HepG2 (cell line): ENCODE measurements around the gene DAZAP1. TPM values are rescaled to one million over a fixed set of nuclear protein-coding genes. Genes with fewer than 3 reads are reported as not detected.
A peak's percentile ranks its signal among the peaks of the same experiment; 100 is the strongest.

ENCODE experiments used
- ARID5B ChIP-seq: IDR thresholded peaks from 2 replicates; pipeline ENCODE4 v1.4.0; 2020; ENCODE audit warnings: mild to moderate bottlenecking, missing genetic modification reagents
- ISX ChIP-seq: sonication (generic); formaldehyde crosslinking; conservative IDR thresholded peaks from 2 replicates; pipeline ENCODE4 v1.5.0; 2020; ENCODE audit warnings: missing genetic modification reagents
- MAZ ChIP-seq, 2 experiments: sonication (generic) in 1 of 2; formaldehyde crosslinking in 1 of 2; IDR thresholded peaks; 2 replicates each; pipeline versions ENCODE4 v1.5.0 to v1.6.1; 2012 to 2020; ENCODE audit warnings: low read depth in 2 of 2, mild to moderate bottlenecking in 2 of 2, borderline replicate concordance in 1 of 2, improper control_type of control experiment in 1 of 2, low read length in 1 of 2, missing genetic modification reagents in 1 of 2, moderate library complexity in 1 of 2
- NFE2 ChIP-seq: sonication (generic); formaldehyde crosslinking; IDR thresholded peaks from 2 replicates; pipeline ENCODE4 v1.4.0; 2020; ENCODE audit warnings: missing genetic modification reagents
- PAWR ChIP-seq: sonication (generic); formaldehyde crosslinking; IDR thresholded peaks from 2 replicates; pipeline ENCODE4 v1.4.0; 2020; ENCODE audit warnings: missing genetic modification reagents, mild to moderate bottlenecking, borderline replicate concordance
- SMAD9 ChIP-seq: sonication (generic); formaldehyde crosslinking; IDR thresholded peaks from 2 replicates; pipeline ENCODE4 v1.5.1; 2020; ENCODE audit warnings: mild to moderate bottlenecking, missing genetic modification reagents
- SMARCE1 ChIP-seq: fragments of 450-650 bp; IDR thresholded peaks from 2 replicates; pipeline ENCODE4 v1.6.1; 2017; ENCODE audit warnings: borderline replicate concordance
- SP140L ChIP-seq: sonication (generic); formaldehyde crosslinking; IDR thresholded peaks from 2 replicates; pipeline ENCODE4 v1.4.0; 2020; ENCODE audit warnings: missing genetic modification reagents, borderline replicate concordance
- THAP9 ChIP-seq: sonication (generic); formaldehyde crosslinking; IDR thresholded peaks from 2 replicates; pipeline ENCODE4; 2020; ENCODE audit warnings: missing genetic modification reagents, mild to moderate bottlenecking, borderline replicate concordance
- ZNF17 ChIP-seq: sonication (generic); formaldehyde crosslinking; IDR thresholded peaks from 2 replicates; pipeline ENCODE4 v1.5.0; 2020; ENCODE audit warnings: mild to moderate bottlenecking, missing genetic modification reagents
- ZNF234 ChIP-seq: sonication (generic); formaldehyde crosslinking; conservative IDR thresholded peaks from 2 replicates; pipeline ENCODE4 v1.5.1; 2020; ENCODE audit warnings: mild to moderate bottlenecking, missing genetic modification reagents
- ZNF264 ChIP-seq: sonication (generic); formaldehyde crosslinking; IDR thresholded peaks from 2 replicates; pipeline ENCODE4 v1.4.0; 2020; ENCODE audit warnings: missing genetic modification reagents
- ZNF343 ChIP-seq: sonication (generic); formaldehyde crosslinking; IDR thresholded peaks from 2 replicates; pipeline ENCODE4 v1.4.0; 2020; ENCODE audit warnings: mild to moderate bottlenecking, missing genetic modification reagents
- ZNF558 ChIP-seq: sonication (generic); formaldehyde crosslinking; IDR thresholded peaks from 2 replicates; pipeline ENCODE4 v1.9.0; 2022; ENCODE audit warnings: mild to moderate bottlenecking, missing genetic modification reagents, borderline replicate concordance
- ZNF782 ChIP-seq: sonication (generic); formaldehyde crosslinking; IDR thresholded peaks from 2 replicates; pipeline ENCODE4 v1.4.0; 2020; ENCODE audit warnings: missing genetic modification reagents, mild to moderate bottlenecking, borderline replicate concordance
- polyA plus RNA-seq, 8 experiments: library from polyadenylated mRNA; depleted of rRNA in 3 of 8; stranded (reverse) in 7 of 8; unstranded in 1 of 8; fragments of >200 nt; fragmentation: Illumina TruSeq in 4 of 8; extraction: Trizol in 4 of 8; gene quantifications; 2 replicates each; pipeline versions ENCODE4 v1.2.1 to v1.2.3, GENCODE V29; 2011 to 2016; ENCODE audit warnings: low read depth in 4 of 8, missing spikeins in 1 of 8, mixed read lengths in 1 of 8; ENCODE audit not compliant: insufficient read depth in 1 of 8
- total RNA-seq, 5 experiments: library from RNA; depleted of rRNA; stranded (reverse); fragments of >200 nt; fragmentation: Illumina TruSeq; extraction: Trizol; gene quantifications; 2 replicates each; pipeline ENCODE4 v1.2.3, GENCODE V29; 2016; ENCODE audit warnings: low read depth in 1 of 5
- TF ChIP-seq, protein P1 (sequence below): fragments of 450-650 bp; IDR thresholded peaks from 2 replicates; pipeline ENCODE4 v1.6.1; 2017; ENCODE audit warnings: mild to moderate bottlenecking
- TF ChIP-seq, protein P2 (sequence below): IDR thresholded peaks from 2 replicates; pipeline ENCODE4 v1.6.1; 2018; ENCODE audit warnings: missing genetic modification reagents

The DAZAP1 gene
- total and polyA plus RNA-seq, 2 of the 13 experiments (the other 11 are each of a cell fraction or from before 2014, with no cell fraction given), result 63.3 to 79.2 TPM

- TF ChIP-seq, protein P1, sequence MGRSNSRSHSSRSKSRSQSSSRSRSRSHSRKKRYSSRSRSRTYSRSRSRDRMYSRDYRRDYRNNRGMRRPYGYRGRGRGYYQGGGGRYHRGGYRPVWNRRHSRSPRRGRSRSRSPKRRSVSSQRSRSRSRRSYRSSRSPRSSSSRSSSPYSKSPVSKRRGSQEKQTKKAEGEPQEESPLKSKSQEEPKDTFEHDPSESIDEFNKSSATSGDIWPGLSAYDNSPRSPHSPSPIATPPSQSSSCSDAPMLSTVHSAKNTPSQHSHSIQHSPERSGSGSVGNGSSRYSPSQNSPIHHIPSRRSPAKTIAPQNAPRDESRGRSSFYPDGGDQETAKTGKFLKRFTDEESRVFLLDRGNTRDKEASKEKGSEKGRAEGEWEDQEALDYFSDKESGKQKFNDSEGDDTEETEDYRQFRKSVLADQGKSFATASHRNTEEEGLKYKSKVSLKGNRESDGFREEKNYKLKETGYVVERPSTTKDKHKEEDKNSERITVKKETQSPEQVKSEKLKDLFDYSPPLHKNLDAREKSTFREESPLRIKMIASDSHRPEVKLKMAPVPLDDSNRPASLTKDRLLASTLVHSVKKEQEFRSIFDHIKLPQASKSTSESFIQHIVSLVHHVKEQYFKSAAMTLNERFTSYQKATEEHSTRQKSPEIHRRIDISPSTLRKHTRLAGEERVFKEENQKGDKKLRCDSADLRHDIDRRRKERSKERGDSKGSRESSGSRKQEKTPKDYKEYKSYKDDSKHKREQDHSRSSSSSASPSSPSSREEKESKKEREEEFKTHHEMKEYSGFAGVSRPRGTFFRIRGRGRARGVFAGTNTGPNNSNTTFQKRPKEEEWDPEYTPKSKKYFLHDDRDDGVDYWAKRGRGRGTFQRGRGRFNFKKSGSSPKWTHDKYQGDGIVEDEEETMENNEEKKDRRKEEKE, result no peak
- TF ChIP-seq ZNF343 (CRISPR knock-in tag) (no peak), ISX (CRISPR knock-in tag) (no peak), SP140L (CRISPR knock-in tag) (no peak), PAWR (CRISPR knock-in tag) (peak; percentile 32; the same call in 1 of the 2 replicates), ZNF782 (CRISPR knock-in tag) (no peak; the same call in 1 of the 2 replicates), THAP9 (CRISPR knock-in tag) (no peak), ZNF264 (CRISPR knock-in tag) (peak; percentile 98), ZNF17 (CRISPR knock-in tag) (no peak), ZNF234 (0 out of 2 replicates have a peak, but pooled peaks have one; percentile 44), ZNF558 (CRISPR knock-in tag) (peak; percentile 54; the same call in 1 of the 2 replicates), SMAD9 (CRISPR knock-in tag) (no peak), SMARCE1 (no peak), MAZ (IDR thresholded peaks at IDR 0.05; ENCODE audit: borderline replicate concordance, low read depth, low read length) (no peak), MAZ (CRISPR knock-in tag; IDR thresholded peaks at IDR 0.05; ENCODE audit: low read depth) (peak; percentile 85), ARID5B (CRISPR knock-in tag) (peak; percentile 71), NFE2 (no peak)
- TF ChIP-seq, protein P2, sequence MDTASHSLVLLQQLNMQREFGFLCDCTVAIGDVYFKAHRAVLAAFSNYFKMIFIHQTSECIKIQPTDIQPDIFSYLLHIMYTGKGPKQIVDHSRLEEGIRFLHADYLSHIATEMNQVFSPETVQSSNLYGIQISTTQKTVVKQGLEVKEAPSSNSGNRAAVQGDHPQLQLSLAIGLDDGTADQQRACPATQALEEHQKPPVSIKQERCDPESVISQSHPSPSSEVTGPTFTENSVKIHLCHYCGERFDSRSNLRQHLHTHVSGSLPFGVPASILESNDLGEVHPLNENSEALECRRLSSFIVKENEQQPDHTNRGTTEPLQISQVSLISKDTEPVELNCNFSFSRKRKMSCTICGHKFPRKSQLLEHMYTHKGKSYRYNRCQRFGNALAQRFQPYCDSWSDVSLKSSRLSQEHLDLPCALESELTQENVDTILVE (CRISPR knock-in tag), result peak; percentile 63; the same call in 1 of the 2 replicates
Measured at GRCh38 chr19:1400281-1401137, 6.9 kb upstream of the DAZAP1 start (continued).
